GM19463 (cell line): ENCODE results near the gene CMPK1.
"Not testable (repeated sequence)": the region's sequence is repeated elsewhere in the genome, so short reads cannot be mapped to it uniquely, and the experiment has no call there.

Experiments
- ATAC-seq: cut with Tn5 transposase; IDR thresholded peaks from one replicate; pipeline ENCODE4 v1.9.1; 2021; ENCODE audit warnings: mild to moderate bottlenecking, moderate library complexity; ENCODE audit not compliant: unreplicated experiment

The CMPK1 gene

GRCh38 chr1:47337350-47337749, 3.8 kb downstream of the CMPK1 start:
- no peak for ATAC-seq

- no peak for ATAC-seq
These were observed 4.9 kb downstream of the CMPK1 start for GRCh38 chr1:47338249-47339077.

GRCh38 chr1:47340227-47340626, 6.6 kb downstream of the CMPK1 start:
- ATAC-seq, result no peak

DNA sequence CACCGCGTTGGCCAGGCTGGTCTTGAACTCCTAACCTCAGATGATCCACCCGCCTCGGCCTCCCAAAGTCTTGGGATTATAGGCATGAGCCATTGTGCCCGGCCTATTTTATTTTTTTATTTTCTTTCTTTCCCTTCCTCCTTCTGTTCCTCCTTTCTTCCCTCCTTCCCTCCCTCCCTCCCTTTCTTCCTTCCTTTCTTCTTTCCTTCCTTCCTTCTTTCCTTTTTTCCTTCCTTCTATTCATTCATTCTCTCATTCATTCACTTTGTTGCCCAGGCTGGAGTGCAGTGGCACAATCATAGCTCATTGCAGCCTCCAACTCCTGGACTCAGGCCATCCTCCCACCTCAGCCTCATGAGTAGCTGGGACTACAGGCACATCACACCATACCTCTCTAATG, 13.4 kb downstream of the CMPK1 start:
- ATAC-seq, result not testable (repeated sequence)

GRCh38 chr1:47347735-47348134, 14.1 kb downstream of the CMPK1 start:
- no peak for ATAC-seq

DNA sequence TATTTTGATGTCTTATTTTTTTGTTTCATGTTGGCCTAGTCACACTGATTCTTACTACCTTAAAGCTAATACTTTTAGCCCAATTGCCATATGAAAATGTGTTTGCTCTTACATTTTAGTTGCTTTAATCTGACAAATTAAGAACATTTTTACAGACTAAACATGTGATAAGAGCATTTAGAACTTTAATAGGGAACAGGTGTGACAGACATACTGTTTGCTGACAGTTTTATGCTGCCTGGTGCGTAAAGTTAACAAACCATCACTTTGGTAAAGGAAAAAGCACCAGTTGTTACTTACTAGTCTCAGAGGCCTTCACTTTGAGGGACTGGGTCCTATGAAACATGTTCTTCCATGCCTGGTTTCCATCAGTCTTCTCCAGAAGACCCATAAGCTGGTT, 14.7 kb downstream of the CMPK1 start:
- ATAC-seq, result no peak

- peak; percentile 94 for ATAC-seq
These were observed 17.7 kb downstream of the CMPK1 start for GRCh38 chr1:47351305-47351704.

DNA sequence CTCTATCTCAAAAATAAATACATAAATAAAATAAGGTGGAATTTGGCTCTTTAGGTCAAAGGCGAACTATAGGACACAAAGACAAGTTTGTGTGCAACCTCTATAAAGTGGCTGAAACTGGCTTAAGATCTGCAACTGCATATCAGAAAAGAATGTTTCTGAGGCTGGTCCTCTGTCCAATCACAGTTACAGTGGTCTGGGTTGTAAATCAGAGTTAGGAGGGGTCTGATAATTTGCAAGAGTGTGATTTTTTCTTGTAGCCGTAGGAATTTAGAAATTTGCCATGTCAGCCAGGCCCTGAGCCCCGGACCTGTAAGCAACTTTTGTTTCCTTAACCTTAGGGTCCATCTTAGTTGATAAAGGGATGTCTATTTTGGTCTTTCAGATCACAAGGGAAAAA, 27.8 kb downstream of the CMPK1 start:
- ATAC-seq, result no peak

DNA sequence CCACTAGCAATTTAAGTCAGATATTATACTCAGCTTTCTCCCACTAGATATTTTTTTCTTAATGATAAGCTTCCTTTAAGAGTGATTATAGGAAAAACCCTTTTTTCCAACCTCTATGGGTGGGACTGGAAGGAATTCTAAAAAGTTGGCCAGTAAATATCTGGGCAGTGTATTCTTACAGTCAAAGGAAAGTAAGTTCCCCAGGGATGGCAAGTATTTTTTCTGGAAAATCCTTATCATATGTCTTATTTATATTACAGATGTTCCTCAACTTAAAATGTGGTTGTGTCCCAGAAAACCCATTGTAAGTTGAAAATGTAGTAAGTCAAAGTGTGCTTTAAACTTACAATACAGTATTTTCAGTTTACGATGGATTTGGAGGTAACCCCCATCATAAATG, 29.2 kb downstream of the CMPK1 start:
- no peak for ATAC-seq

DNA sequence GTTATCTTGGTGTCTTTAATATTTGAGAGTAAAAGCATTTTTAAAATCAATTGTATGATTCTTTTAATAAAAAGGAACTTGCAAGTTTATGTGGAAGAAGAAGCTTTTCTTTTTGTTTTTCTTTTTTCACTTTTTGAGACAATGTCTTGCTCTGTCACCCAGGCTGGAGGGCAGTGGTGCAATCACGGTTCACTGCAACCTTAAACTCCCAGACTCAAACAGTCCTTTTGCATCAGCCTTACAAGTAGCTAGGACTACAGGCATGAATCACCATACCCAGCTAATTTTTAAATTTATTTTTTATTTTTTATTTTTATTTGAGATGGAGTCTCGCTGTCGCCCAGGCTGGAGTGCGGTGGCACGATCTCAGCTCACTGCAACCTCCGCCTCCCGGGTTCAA, 34.1 kb downstream of the CMPK1 start:
- ATAC-seq, result no peak

- ATAC-seq, result no peak
These were observed 37.5 kb downstream of the CMPK1 start for GRCh38 chr1:47371016-47371517.

GRCh38 chr1:47374501-47374900, 40.9 kb downstream of the CMPK1 start:
- no peak for ATAC-seq

DNA sequence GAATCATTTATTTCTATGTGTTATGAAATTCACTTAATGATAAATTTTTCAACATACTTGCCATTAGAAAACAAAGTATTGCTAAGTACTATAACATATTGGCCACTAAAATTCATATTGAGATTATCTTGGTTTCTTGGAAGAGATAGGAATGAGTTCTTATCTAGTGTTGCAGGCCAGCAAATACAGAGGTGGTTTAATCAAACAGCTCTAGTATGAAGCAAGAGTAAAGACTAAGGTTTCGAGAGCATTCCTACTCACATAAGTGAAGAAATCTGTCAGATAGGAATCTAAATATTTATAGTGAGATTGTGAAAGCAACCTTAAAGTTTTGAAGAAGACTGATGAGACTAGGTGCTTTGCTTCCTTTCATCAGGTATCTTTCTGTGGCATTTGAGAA, 44.6 kb downstream of the CMPK1 start:
- no peak for ATAC-seq

DNA sequence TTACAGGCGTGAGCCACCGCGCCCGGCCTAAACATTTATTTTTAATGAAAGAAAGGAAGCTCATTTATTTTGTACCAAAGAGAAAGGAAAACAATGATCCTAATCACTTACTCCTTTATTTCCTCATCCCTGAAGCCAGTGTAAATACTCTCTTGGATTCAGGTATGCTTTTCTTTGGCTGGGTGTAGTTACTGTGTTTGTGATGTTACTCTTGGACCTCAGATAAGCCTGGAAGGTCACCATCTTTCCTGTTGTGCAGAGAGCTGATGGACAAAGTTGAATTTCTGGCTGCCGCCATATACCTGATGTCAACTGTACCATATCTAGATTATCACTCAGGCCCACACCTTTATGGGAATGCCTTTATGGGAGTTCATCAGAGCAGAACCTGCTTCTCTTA, 47.1 kb downstream of the CMPK1 start:
- ATAC-seq, result no peak

DNA sequence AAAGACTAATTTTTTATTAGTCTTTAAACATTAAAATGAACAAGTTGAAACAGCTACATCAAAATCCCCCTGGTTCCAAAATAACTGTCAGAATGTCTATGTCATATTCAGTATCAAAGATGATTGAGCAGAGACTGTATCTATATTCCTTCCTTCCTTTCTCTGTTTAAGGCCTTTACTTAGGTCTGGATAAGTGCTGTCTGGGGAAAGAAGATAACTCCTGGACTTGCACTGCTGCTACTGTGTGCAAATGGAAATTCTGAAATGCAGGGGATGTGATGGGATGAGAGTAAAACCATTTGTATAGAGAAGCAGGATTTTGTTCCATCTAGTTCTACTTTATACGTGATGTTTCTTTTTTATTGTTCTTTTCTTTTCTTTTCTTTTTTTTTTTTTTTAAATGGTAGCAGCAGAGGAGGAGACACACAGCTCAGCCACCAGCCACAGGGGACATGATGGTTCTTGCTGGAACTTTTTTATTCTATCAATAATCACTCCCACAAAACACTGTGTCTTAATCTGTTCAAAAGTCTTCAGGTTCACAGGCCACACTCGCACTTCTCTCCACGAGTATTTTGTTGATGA, 48.9 kb downstream of the CMPK1 start:
- ATAC-seq, result no peak

- no peak for ATAC-seq
These were observed 50.5 kb downstream of the CMPK1 start for GRCh38 chr1:47384083-47384482.

DNA sequence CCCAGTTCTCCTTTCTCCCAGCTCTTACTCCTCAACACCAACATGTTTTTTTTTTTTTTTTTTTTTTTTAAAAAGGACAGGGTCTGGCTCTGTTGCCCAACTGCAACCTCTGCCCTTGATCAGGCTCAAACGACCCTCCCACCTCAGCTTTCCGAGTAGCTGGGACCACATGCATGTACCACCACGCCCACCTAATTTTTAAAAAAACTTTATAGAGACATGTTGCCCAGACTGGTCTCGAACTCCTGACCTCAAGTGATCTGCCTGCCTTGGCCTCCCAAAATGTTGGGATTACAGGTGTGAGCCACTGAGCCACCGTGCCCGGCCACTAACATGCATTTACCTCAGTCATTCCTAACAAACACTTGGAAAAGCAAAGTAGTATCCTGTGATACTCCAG, 51.4 kb downstream of the CMPK1 start:
- no peak for ATAC-seq

DNA sequence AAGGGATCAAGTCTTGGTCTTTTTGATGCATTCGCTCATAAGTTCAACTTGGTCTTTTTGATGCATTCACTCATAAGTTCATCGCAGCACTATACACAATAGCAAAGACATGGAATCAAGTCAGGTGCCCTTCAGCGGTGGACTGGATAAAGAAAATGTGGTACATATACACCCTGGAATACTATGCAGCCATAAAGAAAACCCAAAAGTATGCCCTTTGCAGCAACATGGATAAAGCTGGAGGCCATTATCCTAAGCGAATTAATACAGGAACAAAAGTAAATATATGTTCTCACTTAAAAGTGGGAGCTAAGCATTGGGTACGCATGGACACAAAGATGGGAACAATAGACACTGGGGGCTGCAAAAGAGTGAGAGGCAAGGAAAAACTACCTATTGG, 52.7 kb downstream of the CMPK1 start:
- no peak for ATAC-seq

GRCh38 chr1:47388030-47388890, 54.7 kb downstream of the CMPK1 start:
- ATAC-seq, result peak; percentile 14

GRCh38 chr1:47388891-47389238, 55.3 kb downstream of the CMPK1 start:
- ATAC-seq, result peak; percentile 72

GRCh38 chr1:47389731-47390130, 56.1 kb downstream of the CMPK1 start:
- ATAC-seq, result no peak

DNA sequence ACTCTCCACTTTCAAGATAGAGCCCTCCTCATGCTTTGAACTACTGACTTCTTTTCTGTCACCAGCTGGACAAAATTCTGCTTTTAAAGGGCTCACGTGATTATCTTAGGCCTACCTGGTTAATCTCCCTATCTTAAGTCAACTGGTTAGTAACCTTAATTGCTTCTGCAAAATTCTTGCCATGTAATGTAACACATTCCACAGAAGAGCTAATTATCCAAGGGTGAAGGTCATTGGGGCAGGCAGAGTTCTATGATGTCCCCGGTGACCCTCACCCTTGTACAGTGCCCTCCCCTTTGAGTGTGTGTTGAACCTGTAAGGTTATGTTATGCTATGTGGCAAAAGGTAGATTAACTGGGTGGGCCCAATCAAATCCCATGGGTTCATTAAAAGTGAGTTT, 57.3 kb downstream of the CMPK1 start:
- no peak for ATAC-seq
